Liver (tissue), 9 donors: Measurements from ENCODE around the gene SLC25A41. TPM values are rescaled to one million over a fixed set of nuclear protein-coding genes. Genes with fewer than 3 reads are reported as not detected.

Experiments used
- DNase-seq: peaks from one replicate; pipeline ENCODE4 v3.0.0-alpha.2; 2017; ENCODE audit warnings: low spot score
- H3K27ac ChIP-seq, 2 donors: one replicate each; pipeline ENCODE4 v1.7.0; 2013; ENCODE audit warnings: inconsistent platforms in 2 of 2, low read length in 2 of 2, control low read depth in 1 of 2, low read depth in 1 of 2, mild to moderate bottlenecking in 1 of 2
- H3K27me3 ChIP-seq, 4 donors: one replicate each; pipeline versions ENCODE4 v1.6.1 to v1.7.0; 2013; ENCODE audit warnings: low read length in 3 of 4, inconsistent platforms in 1 of 4, mild to moderate bottlenecking in 1 of 4, moderate library complexity in 1 of 4; ENCODE audit not compliant: control insufficient read depth in 4 of 4, insufficient read depth in 4 of 4
- H3K36me3 ChIP-seq, 4 donors: one replicate each; pipeline versions ENCODE4 v1.6.1 to v1.7.0; 2013; ENCODE audit warnings: low read length in 3 of 4, mild to moderate bottlenecking in 3 of 4, low read depth in 1 of 4, moderate library complexity in 1 of 4; ENCODE audit not compliant: control insufficient read depth in 4 of 4, insufficient read depth in 3 of 4
- H3K4me1 ChIP-seq, 4 donors: one replicate each; pipeline versions ENCODE4 v1.6.1 to v1.7.0; 2013; ENCODE audit warnings: low read length in 3 of 4, mild to moderate bottlenecking in 3 of 4, moderate library complexity in 1 of 4; ENCODE audit not compliant: control insufficient read depth in 4 of 4, insufficient read depth in 4 of 4
- H3K4me3 ChIP-seq, 3 donors: one replicate each; pipeline versions ENCODE4 v1.6.1 to v1.7.0; 2013; ENCODE audit warnings: low read length in 3 of 3, control low read depth in 1 of 3, low read depth in 1 of 3, mild to moderate bottlenecking in 1 of 3
- H3K9ac ChIP-seq, 2 donors: one replicate each; pipeline ENCODE4 v1.7.0; 2013; ENCODE audit warnings: low read length in 2 of 2, mild to moderate bottlenecking in 2 of 2, moderate library complexity in 2 of 2, control low read depth in 1 of 2, low read depth in 1 of 2
- H3K9me3 ChIP-seq, 4 donors: one replicate each; pipeline versions ENCODE4 v1.6.1 to v1.7.0; 2013; ENCODE audit warnings: low read length in 3 of 4; ENCODE audit not compliant: control insufficient read depth in 4 of 4
- CTCF ChIP-seq: fragments of 150-350 bp; IDR thresholded peaks from 2 replicates; pipeline ENCODE4 v1.5.1; 2017; ENCODE audit warnings: improper control_type of control experiment, low read depth, low read length; ENCODE audit not compliant: missing input control
- EGR1 ChIP-seq, 2 donors: IDR thresholded peaks; 2 replicates each; pipeline ENCODE4 v1.6.1; 2016 to 2018; ENCODE audit warnings: antibody characterized with exemption in 2 of 2, low read depth in 2 of 2
- FOXA1 ChIP-seq: IDR thresholded peaks from 2 replicates; pipeline ENCODE4 v1.6.1; 2016; ENCODE audit warnings: antibody characterized with exemption
- FOXA2 ChIP-seq: IDR thresholded peaks from 2 replicates; pipeline ENCODE4 v1.6.1; 2016; ENCODE audit warnings: antibody characterized with exemption
- GABPA ChIP-seq, 2 donors: IDR thresholded peaks in 1 of 2; conservative IDR thresholded peaks in 1 of 2; 2 replicates each; pipeline ENCODE4 v1.6.1; 2016; ENCODE audit warnings: antibody characterized with exemption in 2 of 2, mild to moderate bottlenecking in 1 of 2, moderate library complexity in 1 of 2
- HNF4A ChIP-seq, 2 donors: conservative IDR thresholded peaks; 2 replicates each; pipeline ENCODE4 v1.6.1; 2016; ENCODE audit warnings: antibody characterized with exemption in 2 of 2, mild to moderate bottlenecking in 2 of 2
- HNF4G ChIP-seq: IDR thresholded peaks from 2 replicates; pipeline ENCODE4 v1.6.1; 2016; ENCODE audit warnings: antibody characterized with exemption
- JUND ChIP-seq, 2 donors: IDR thresholded peaks; 2 replicates each; pipeline ENCODE4 v1.6.1; 2016; ENCODE audit warnings: antibody characterized with exemption in 2 of 2
- MAX ChIP-seq: IDR thresholded peaks from 2 replicates; pipeline ENCODE4 v1.6.1; 2016; ENCODE audit warnings: antibody characterized with exemption
- NR2F2 ChIP-seq: IDR thresholded peaks from 2 replicates; pipeline ENCODE4 v1.6.1; 2016; ENCODE audit warnings: antibody characterized with exemption
- RAD21 ChIP-seq, 2 donors: IDR thresholded peaks; 2 replicates each; pipeline ENCODE4 v1.6.1; 2016; ENCODE audit warnings: antibody characterized with exemption in 2 of 2, mild to moderate bottlenecking in 2 of 2
- RXRA ChIP-seq, 2 donors: IDR thresholded peaks; 2 replicates each; pipeline ENCODE4 v1.6.1; 2017 to 2018; ENCODE audit warnings: antibody characterized with exemption in 2 of 2, mild to moderate bottlenecking in 1 of 2
- SP1 ChIP-seq: IDR thresholded peaks from 2 replicates; pipeline ENCODE4 v1.6.1; 2018; ENCODE audit warnings: antibody characterized with exemption, mild to moderate bottlenecking
- TAF1 ChIP-seq: conservative IDR thresholded peaks from 2 replicates; pipeline ENCODE4 v1.6.1; 2016; ENCODE audit warnings: antibody characterized with exemption, mild to moderate bottlenecking
- YY1 ChIP-seq: IDR thresholded peaks from 2 replicates; pipeline ENCODE4 v1.6.1; 2016; ENCODE audit warnings: antibody characterized with exemption, mild to moderate bottlenecking
- ZBTB33 ChIP-seq: IDR thresholded peaks from 2 replicates; pipeline ENCODE4 v1.6.1; 2016; ENCODE audit warnings: antibody characterized with exemption
- WGBS: extraction: QIAGEN DNeasy Blood & Tissue Kit; methylation state at CpG from one replicate; pipeline ENCODE4 v1.1.7; 2013; 5-methylcytosine and 5-hydroxymethylcytosine counted together
- polyA plus RNA-seq, 2 donors: library from polyadenylated mRNA; stranded (reverse) in 1 of 2; unstranded in 1 of 2; fragments of 200-250 nt in 1 of 2; fragments of >200 nt in 1 of 2; fragmentation: Nextera tagmentation in 1 of 2; extraction: Ambion mirVana in 1 of 2; gene quantifications; one replicate each; pipeline versions ENCODE4 v1.2.1 to v1.2.3, GENCODE V29; 2013 to 2015
- total RNA-seq, 2 donors: library from RNA; depleted of rRNA; stranded (reverse); fragments of >200 nt; gene quantifications; one replicate each; pipeline ENCODE4 v1.2.3, GENCODE V29; 2014
- TF ChIP-seq, protein P1 (sequence below): IDR thresholded peaks from 2 replicates; pipeline ENCODE4 v1.6.1; 2016; ENCODE audit warnings: antibody characterized with exemption
- TF ChIP-seq, protein P2 (sequence below): IDR thresholded peaks from 2 replicates; pipeline ENCODE4 v1.6.1; 2016; ENCODE audit warnings: antibody characterized with exemption, mild to moderate bottlenecking
- donor health status: healthy.
- donor health status: healthy.
- donor health status: healthy.
- donor health status: healthy.
- donor health status: healthy.

Gene SLC25A41
- total and polyA plus RNA-seq, 4 donors: 0.14 to 0.16 TPM; not detected in 2

GRCh38 chr19:6440905-6441304, 7.3 kb upstream of the SLC25A41 start:
- H3K4me1 ChIP-seq: no peaks in the 10 kb centered on the region
- H3K27me3 ChIP-seq: no peaks in the 10 kb centered on the region
- no peak for DNase-seq
- no peak overlapping the region for H3K27ac ChIP-seq
- no peak overlapping the region for H3K4me3 ChIP-seq
- no peaks in the 10 kb centered on the region for H3K9me3 ChIP-seq
- TF ChIP-seq HNF4A (conservative IDR thresholded peaks at IDR 0.05) (no peak), EGR1 (IDR thresholded peaks at IDR 0.05; ENCODE audit: low read depth in 2 of 2) (no peak), ZBTB33 (no peak), SP1 (no peak), RXRA (IDR thresholded peaks at IDR 0.05) (no peak), MAX (no peak), JUND (IDR thresholded peaks at IDR 0.05) (no peak)
- TF ChIP-seq, protein P1, sequence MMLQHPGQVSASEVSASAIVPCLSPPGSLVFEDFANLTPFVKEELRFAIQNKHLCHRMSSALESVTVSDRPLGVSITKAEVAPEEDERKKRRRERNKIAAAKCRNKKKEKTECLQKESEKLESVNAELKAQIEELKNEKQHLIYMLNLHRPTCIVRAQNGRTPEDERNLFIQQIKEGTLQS: no peak
- H3K36me3 ChIP-seq: peaks cover 0 to 9% (median 2%) of the 10 kb centered on the region in 4 donors
- whole genome bisulfite sequencing: 89% methylated on average over 3 of the region's 3 CpGs
- no peak overlapping the region for H3K9ac ChIP-seq

DNA sequence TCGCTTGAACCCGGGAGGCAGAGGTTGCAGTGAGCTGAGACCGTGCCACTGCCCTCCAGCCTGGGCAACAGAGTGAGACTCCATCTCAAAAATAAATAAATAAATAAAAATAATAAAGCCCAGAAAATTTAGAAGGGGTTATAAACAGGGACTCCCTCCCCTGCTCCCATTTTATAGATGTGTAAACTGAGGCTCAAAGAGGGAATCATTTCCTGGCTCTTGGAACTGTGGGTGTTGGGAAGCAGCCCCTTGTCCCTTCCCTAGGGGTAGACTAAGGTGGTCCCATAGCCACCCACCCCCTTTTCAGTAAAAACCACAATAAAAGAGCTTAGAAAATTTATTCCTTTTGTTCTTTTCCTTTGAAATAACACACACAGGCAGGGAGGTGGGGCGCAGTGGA, 6.2 kb upstream of the SLC25A41 start:
- Histone ChIP-seq H3K27me3 (no peaks in the 10 kb centered on the region), H3K27ac (no peak overlapping the region), H3K9me3 (no peaks in the 10 kb centered on the region), H3K4me1 (no peaks in the 10 kb centered on the region), H3K4me3 (no peak overlapping the region), H3K36me3 (peaks cover 0 to 5% (median 0%) of the 10 kb centered on the region in 4 donors), H3K9ac (no peak overlapping the region)
- no peak for DNase-seq
- TF ChIP-seq JUND (IDR thresholded peaks at IDR 0.05) (no peak), EGR1 (IDR thresholded peaks at IDR 0.05; ENCODE audit: low read depth in 2 of 2) (no peak), TAF1 (no peak), SP1 (no peak), FOXA1 (no peak), HNF4G (no peak), MAX (no peak), ZBTB33 (no peak), RXRA (IDR thresholded peaks at IDR 0.05) (no peak), YY1 (no peak), HNF4A (conservative IDR thresholded peaks at IDR 0.05) (no peak), FOXA2 (no peak), RAD21 (IDR thresholded peaks at IDR 0.05) (no peak), CTCF (no peak), GABPA (IDR thresholded peaks at IDR 0.05 in 1 of 2, conservative IDR thresholded peaks at IDR 0.05 in 1 of 2) (no peak), NR2F2 (no peak)
- TF ChIP-seq, protein P1: no peak
- TF ChIP-seq, protein P2, sequence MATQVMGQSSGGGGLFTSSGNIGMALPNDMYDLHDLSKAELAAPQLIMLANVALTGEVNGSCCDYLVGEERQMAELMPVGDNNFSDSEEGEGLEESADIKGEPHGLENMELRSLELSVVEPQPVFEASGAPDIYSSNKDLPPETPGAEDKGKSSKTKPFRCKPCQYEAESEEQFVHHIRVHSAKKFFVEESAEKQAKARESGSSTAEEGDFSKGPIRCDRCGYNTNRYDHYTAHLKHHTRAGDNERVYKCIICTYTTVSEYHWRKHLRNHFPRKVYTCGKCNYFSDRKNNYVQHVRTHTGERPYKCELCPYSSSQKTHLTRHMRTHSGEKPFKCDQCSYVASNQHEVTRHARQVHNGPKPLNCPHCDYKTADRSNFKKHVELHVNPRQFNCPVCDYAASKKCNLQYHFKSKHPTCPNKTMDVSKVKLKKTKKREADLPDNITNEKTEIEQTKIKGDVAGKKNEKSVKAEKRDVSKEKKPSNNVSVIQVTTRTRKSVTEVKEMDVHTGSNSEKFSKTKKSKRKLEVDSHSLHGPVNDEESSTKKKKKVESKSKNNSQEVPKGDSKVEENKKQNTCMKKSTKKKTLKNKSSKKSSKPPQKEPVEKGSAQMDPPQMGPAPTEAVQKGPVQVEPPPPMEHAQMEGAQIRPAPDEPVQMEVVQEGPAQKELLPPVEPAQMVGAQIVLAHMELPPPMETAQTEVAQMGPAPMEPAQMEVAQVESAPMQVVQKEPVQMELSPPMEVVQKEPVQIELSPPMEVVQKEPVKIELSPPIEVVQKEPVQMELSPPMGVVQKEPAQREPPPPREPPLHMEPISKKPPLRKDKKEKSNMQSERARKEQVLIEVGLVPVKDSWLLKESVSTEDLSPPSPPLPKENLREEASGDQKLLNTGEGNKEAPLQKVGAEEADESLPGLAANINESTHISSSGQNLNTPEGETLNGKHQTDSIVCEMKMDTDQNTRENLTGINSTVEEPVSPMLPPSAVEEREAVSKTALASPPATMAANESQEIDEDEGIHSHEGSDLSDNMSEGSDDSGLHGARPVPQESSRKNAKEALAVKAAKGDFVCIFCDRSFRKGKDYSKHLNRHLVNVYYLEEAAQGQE: no peak
- 93% methylated on average over 4 of the region's 4 CpGs for WGBS
